Measurements from ENCODE around the gene TMEM229A. TPM values are rescaled to one million over a fixed set of nuclear protein-coding genes. Genes with fewer than 3 reads are reported as not detected.

Gene TMEM229A
- total and polyA plus RNA-seq, 10 of the 15 experiments (the other 5 are each of a cell fraction or from before 2014, with no cell fraction given), result not detected

DNA sequence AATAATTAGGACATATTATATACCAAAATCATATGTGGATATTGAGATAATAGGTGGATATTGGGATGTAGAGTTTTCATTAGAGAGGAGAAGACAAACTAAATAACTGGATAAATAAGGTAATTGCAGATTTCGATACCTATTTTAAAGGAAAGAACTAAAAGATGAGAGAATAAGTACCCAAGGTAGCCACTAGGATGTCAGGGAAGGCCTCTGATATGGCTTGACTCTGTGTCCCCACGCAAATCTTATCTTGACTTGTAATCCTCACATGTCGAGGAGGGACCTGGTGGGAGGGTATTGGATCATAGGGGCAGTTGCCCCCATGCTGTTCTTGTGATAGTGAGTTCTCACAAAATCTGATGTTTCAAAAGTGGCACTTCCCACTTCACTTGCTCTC, 44.7 kb upstream of the TMEM229A start:
- SMC1A ChIA-PET (ENCODE audit: uncharacterized antibody, unreplicated experiment), result no interaction called here

More for the DNA sequence above, 44.7 kb upstream of the TMEM229A start:
- Histone ChIP-seq H3K9me3 (replicated peaks; ENCODE audit: control insufficient read depth, insufficient read depth, low read length) (no peaks in the 10 kb centered on the region), H3K79me2 (ENCODE audit: control insufficient read depth, insufficient read depth, low read length) (no peaks in the 10 kb centered on the region), H3K4me3 (no peak overlapping the region), H3K9ac (ENCODE audit: control insufficient read depth, insufficient read depth, low read length) (no peak overlapping the region), H3K36me3 (ENCODE audit: control insufficient read depth in 2 of 2, insufficient read depth in 2 of 2, low read length in 1 of 2) (no peaks in the 10 kb centered on the region), H2AFZ (ENCODE audit: control insufficient read depth, low read depth, low read length) (no peak overlapping the region), H3K27me3 (replicated peaks in 1 of 2; ENCODE audit: control insufficient read depth in 2 of 2, insufficient read depth in 2 of 2, low read length in 1 of 2) (no peaks in the 10 kb centered on the region), H3K27ac (ENCODE audit: control insufficient read depth, insufficient read depth) (no peak overlapping the region), H3K4me2 (ENCODE audit: control insufficient read depth, insufficient read depth) (no peak overlapping the region), H3K4me1 (ENCODE audit: control insufficient read depth, insufficient read depth, low read length) (no peaks in the 10 kb centered on the region), H4K20me1 (ENCODE audit: control insufficient read depth, insufficient read depth) (no peaks in the 10 kb centered on the region)
- RAD21 ChIA-PET (ENCODE audit: unreplicated experiment), result no interaction called here
- no peak for ATAC-seq
- intact Hi-C loops (cut with micrococcal nuclease; ENCODE audit: unreplicated experiment) (no loop called here), in situ Hi-C loops (cut with MboI) (no loop called here)
- WGBS (ENCODE audit: insufficient coverage, insufficient replicate concordance, low lambda C conversion rate, missing lambda C conversion rate), result 8% methylated on average over 3 of the region's 3 CpGs
- no peak for FAIRE-seq
- no peak for DNase-seq (ENCODE audit: low read depth, low spot score)
- CTCF ChIA-PET, result no interaction called here
- TF ChIP-seq ZNF24 (IDR thresholded peaks at IDR 0.05) (no peak), GATAD2B (conservative IDR thresholded peaks at IDR 0.05; ENCODE audit: low read depth) (no peak), HDAC6 (IDR thresholded peaks at IDR 0.05; ENCODE audit: unreplicated experiment) (no peak), NFYA (IDR thresholded peaks at IDR 0.05; ENCODE audit: borderline replicate concordance, low read depth, low read length) (no peak), HDAC2 (IDR thresholded peaks at IDR 0.05) (no peak), TBL1XR1 (IDR thresholded peaks at IDR 0.05; ENCODE audit: low read depth, low read length) (no peak), KDM1A (IDR thresholded peaks at IDR 0.05; ENCODE audit: borderline replicate concordance) (no peak), SIX5 (IDR thresholded peaks at IDR 0.05; ENCODE audit: low read depth, low read length, severe bottlenecking) (no peak), RAD21 (IDR thresholded peaks at IDR 0.05; ENCODE audit: insufficient read depth, low read depth, low read length) (no peak), ZNF384 (IDR thresholded peaks at IDR 0.05; ENCODE audit: borderline replicate concordance, low read depth, low read length) (no peak)
- TF ChIP-seq, protein P1, sequence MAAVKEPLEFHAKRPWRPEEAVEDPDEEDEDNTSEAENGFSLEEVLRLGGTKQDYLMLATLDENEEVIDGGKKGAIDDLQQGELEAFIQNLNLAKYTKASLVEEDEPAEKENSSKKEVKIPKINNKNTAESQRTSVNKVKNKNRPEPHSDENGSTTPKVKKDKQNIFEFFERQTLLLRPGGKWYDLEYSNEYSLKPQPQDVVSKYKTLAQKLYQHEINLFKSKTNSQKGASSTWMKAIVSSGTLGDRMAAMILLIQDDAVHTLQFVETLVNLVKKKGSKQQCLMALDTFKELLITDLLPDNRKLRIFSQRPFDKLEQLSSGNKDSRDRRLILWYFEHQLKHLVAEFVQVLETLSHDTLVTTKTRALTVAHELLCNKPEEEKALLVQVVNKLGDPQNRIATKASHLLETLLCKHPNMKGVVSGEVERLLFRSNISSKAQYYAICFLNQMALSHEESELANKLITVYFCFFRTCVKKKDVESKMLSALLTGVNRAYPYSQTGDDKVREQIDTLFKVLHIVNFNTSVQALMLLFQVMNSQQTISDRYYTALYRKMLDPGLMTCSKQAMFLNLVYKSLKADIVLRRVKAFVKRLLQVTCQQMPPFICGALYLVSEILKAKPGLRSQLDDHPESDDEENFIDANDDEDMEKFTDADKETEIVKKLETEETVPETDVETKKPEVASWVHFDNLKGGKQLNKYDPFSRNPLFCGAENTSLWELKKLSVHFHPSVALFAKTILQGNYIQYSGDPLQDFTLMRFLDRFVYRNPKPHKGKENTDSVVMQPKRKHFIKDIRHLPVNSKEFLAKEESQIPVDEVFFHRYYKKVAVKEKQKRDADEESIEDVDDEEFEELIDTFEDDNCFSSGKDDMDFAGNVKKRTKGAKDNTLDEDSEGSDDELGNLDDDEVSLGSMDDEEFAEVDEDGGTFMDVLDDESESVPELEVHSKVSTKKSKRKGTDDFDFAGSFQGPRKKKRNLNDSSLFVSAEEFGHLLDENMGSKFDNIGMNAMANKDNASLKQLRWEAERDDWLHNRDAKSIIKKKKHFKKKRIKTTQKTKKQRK (IDR thresholded peaks at IDR 0.05; ENCODE audit: low read depth, low read length), result no peak
- TF ChIP-seq, protein P2, sequence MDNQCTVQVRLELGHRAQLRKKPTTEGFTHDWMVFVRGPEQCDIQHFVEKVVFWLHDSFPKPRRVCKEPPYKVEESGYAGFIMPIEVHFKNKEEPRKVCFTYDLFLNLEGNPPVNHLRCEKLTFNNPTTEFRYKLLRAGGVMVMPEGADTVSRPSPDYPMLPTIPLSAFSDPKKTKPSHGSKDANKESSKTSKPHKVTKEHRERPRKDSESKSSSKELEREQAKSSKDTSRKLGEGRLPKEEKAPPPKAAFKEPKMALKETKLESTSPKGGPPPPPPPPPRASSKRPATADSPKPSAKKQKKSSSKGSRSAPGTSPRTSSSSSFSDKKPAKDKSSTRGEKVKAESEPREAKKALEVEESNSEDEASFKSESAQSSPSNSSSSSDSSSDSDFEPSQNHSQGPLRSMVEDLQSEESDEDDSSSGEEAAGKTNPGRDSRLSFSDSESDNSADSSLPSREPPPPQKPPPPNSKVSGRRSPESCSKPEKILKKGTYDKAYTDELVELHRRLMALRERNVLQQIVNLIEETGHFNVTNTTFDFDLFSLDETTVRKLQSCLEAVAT (IDR thresholded peaks at IDR 0.05), result no peak
- BruUV-seq (replicated peaks), result no TSS peak
- POLR2A ChIA-PET, result no interaction called here
